ENCODE data around the gene SETD4. TPM values are rescaled to one million over a fixed set of nuclear protein-coding genes. Genes with fewer than 3 reads are reported as not detected.

Gene SETD4
- total RNA-seq, 2 experiments from 2014 or later = 15.0 to 15.9 TPM

DNA sequence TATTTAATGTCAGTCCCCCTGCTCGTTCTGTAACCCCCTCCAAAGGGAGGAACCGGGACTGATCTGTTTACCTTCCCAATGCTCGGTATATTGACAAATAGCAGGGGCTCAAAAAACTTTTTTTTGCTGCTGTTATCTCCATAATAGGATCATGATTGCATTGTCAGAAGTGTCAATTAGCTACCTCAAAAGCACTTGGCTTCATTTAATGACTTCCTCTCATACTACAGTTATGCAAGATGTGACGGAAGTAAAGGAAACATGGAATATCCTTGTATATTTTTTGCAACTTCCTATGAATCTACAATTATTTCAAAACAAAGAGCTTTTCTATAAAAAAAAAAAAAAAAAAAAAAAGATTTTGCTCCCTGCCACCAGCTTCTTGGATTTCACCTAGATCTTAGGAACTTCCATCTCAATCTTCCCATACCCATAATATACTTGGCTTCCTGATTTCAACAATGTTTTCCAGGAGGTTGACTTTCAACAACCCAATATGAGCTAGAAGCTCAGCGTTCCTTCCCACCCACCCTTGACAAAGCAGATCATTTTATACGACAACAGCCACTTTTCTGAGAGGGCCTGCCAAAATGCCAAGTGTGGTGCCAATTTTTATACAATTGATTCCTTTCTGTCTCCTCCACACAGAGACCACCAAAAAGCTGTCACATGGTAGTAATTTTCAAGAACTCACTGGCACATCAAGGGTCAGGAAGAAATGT is 71.7 kb downstream of the SETD4 start:
- no peaks in the 10 kb centered on the region for H3K36me3 Mint-ChIP-seq
- peaks cover 34% of the 10 kb centered on the region for H3K27me3 Mint-ChIP-seq
- no peak overlapping the region for H3K4me3 Mint-ChIP-seq
- no peaks in the 10 kb centered on the region for H3K9me3 Mint-ChIP-seq
- DNase-seq = no peak
- H3K4me1 Mint-ChIP-seq = no peaks in the 10 kb centered on the region
- no peak overlapping the region for H3K27ac Mint-ChIP-seq

- H3K27me3 Mint-ChIP-seq = peaks cover 35% of the 10 kb centered on the region
- no peaks in the 10 kb centered on the region for H3K4me1 Mint-ChIP-seq
- no peaks in the 10 kb centered on the region for H3K9me3 Mint-ChIP-seq
- no peak overlapping the region for H3K4me3 Mint-ChIP-seq
- DNase-seq = no peak
- no peak overlapping the region for H3K27ac Mint-ChIP-seq
- H3K36me3 Mint-ChIP-seq = no peaks in the 10 kb centered on the region
Observed at GRCh38 chr21:35987475-35987874, 72.9 kb downstream of the SETD4 start.

- Mint-ChIP-seq H3K9me3 (no peaks in the 10 kb centered on the region), H3K36me3 (no peaks in the 10 kb centered on the region), H3K4me3 (no peak overlapping the region), H3K27ac (no peak overlapping the region), H3K27me3 (peaks cover 41% of the 10 kb centered on the region), H3K4me1 (no peaks in the 10 kb centered on the region)
- DNase-seq = no peak
Observed at GRCh38 chr21:35984654-35985361, 75.5 kb downstream of the SETD4 start.

Other genes with a start within 250 kb of the SETD4 start
- 10 to 100 TPM; 43.4 to 43.7 TPM for gene CBR1, start 9.5 kb upstream of the SETD4 start, total RNA-seq
- gene CBR3, start 74.6 kb upstream of the SETD4 start, total RNA-seq = 1 to 10 TPM; 9.5 to 9.7 TPM
- 10 to 100 TPM in 1 of 2 experiments, 1 to 10 TPM in 1; 9.9 to 10.9 TPM for gene DOP1B, start 96.3 kb upstream of the SETD4 start, total RNA-seq

All from activated naive CD8-positive, alpha-beta T cell treated with anti-CD3 and anti-CD28 coated beads for 36 hours (primary cell).